Liver (tissue), 9 donors: Measurements from ENCODE around the gene C1QTNF1. TPM values are rescaled to one million over a fixed set of nuclear protein-coding genes. Genes with fewer than 3 reads are reported as not detected.

Experiments used
- DNase-seq: peaks from one replicate; pipeline ENCODE4 v3.0.0-alpha.2; 2017; ENCODE audit warnings: low spot score
- H3K27ac ChIP-seq, 2 donors: one replicate each; pipeline ENCODE4 v1.7.0; 2013; ENCODE audit warnings: inconsistent platforms in 2 of 2, low read length in 2 of 2, control low read depth in 1 of 2, low read depth in 1 of 2, mild to moderate bottlenecking in 1 of 2
- H3K27me3 ChIP-seq, 4 donors: one replicate each; pipeline versions ENCODE4 v1.6.1 to v1.7.0; 2013; ENCODE audit warnings: low read length in 3 of 4, inconsistent platforms in 1 of 4, mild to moderate bottlenecking in 1 of 4, moderate library complexity in 1 of 4; ENCODE audit not compliant: control insufficient read depth in 4 of 4, insufficient read depth in 4 of 4
- H3K36me3 ChIP-seq, 4 donors: one replicate each; pipeline versions ENCODE4 v1.6.1 to v1.7.0; 2013; ENCODE audit warnings: low read length in 3 of 4, mild to moderate bottlenecking in 3 of 4, low read depth in 1 of 4, moderate library complexity in 1 of 4; ENCODE audit not compliant: control insufficient read depth in 4 of 4, insufficient read depth in 3 of 4
- H3K4me1 ChIP-seq, 4 donors: one replicate each; pipeline versions ENCODE4 v1.6.1 to v1.7.0; 2013; ENCODE audit warnings: low read length in 3 of 4, mild to moderate bottlenecking in 3 of 4, moderate library complexity in 1 of 4; ENCODE audit not compliant: control insufficient read depth in 4 of 4, insufficient read depth in 4 of 4
- H3K4me3 ChIP-seq, 3 donors: one replicate each; pipeline versions ENCODE4 v1.6.1 to v1.7.0; 2013; ENCODE audit warnings: low read length in 3 of 3, control low read depth in 1 of 3, low read depth in 1 of 3, mild to moderate bottlenecking in 1 of 3
- H3K9ac ChIP-seq, 2 donors: one replicate each; pipeline ENCODE4 v1.7.0; 2013; ENCODE audit warnings: low read length in 2 of 2, mild to moderate bottlenecking in 2 of 2, moderate library complexity in 2 of 2, control low read depth in 1 of 2, low read depth in 1 of 2
- H3K9me3 ChIP-seq, 4 donors: one replicate each; pipeline versions ENCODE4 v1.6.1 to v1.7.0; 2013; ENCODE audit warnings: low read length in 3 of 4; ENCODE audit not compliant: control insufficient read depth in 4 of 4
- EGR1 ChIP-seq, 2 donors: IDR thresholded peaks; 2 replicates each; pipeline ENCODE4 v1.6.1; 2016 to 2018; ENCODE audit warnings: antibody characterized with exemption in 2 of 2, low read depth in 2 of 2
- FOXA1 ChIP-seq: IDR thresholded peaks from 2 replicates; pipeline ENCODE4 v1.6.1; 2016; ENCODE audit warnings: antibody characterized with exemption
- FOXA2 ChIP-seq: IDR thresholded peaks from 2 replicates; pipeline ENCODE4 v1.6.1; 2016; ENCODE audit warnings: antibody characterized with exemption
- GABPA ChIP-seq, 2 donors: IDR thresholded peaks in 1 of 2; conservative IDR thresholded peaks in 1 of 2; 2 replicates each; pipeline ENCODE4 v1.6.1; 2016; ENCODE audit warnings: antibody characterized with exemption in 2 of 2, mild to moderate bottlenecking in 1 of 2, moderate library complexity in 1 of 2
- HNF4A ChIP-seq, 2 donors: conservative IDR thresholded peaks; 2 replicates each; pipeline ENCODE4 v1.6.1; 2016; ENCODE audit warnings: antibody characterized with exemption in 2 of 2, mild to moderate bottlenecking in 2 of 2
- HNF4G ChIP-seq: IDR thresholded peaks from 2 replicates; pipeline ENCODE4 v1.6.1; 2016; ENCODE audit warnings: antibody characterized with exemption
- JUND ChIP-seq, 2 donors: IDR thresholded peaks; 2 replicates each; pipeline ENCODE4 v1.6.1; 2016; ENCODE audit warnings: antibody characterized with exemption in 2 of 2
- NR2F2 ChIP-seq: IDR thresholded peaks from 2 replicates; pipeline ENCODE4 v1.6.1; 2016; ENCODE audit warnings: antibody characterized with exemption
- RAD21 ChIP-seq, 2 donors: IDR thresholded peaks; 2 replicates each; pipeline ENCODE4 v1.6.1; 2016; ENCODE audit warnings: antibody characterized with exemption in 2 of 2, mild to moderate bottlenecking in 2 of 2
- RXRA ChIP-seq, 2 donors: IDR thresholded peaks; 2 replicates each; pipeline ENCODE4 v1.6.1; 2017 to 2018; ENCODE audit warnings: antibody characterized with exemption in 2 of 2, mild to moderate bottlenecking in 1 of 2
- SP1 ChIP-seq: IDR thresholded peaks from 2 replicates; pipeline ENCODE4 v1.6.1; 2018; ENCODE audit warnings: antibody characterized with exemption, mild to moderate bottlenecking
- TAF1 ChIP-seq: conservative IDR thresholded peaks from 2 replicates; pipeline ENCODE4 v1.6.1; 2016; ENCODE audit warnings: antibody characterized with exemption, mild to moderate bottlenecking
- YY1 ChIP-seq: IDR thresholded peaks from 2 replicates; pipeline ENCODE4 v1.6.1; 2016; ENCODE audit warnings: antibody characterized with exemption, mild to moderate bottlenecking
- WGBS: extraction: QIAGEN DNeasy Blood & Tissue Kit; methylation state at CpG from one replicate; pipeline ENCODE4 v1.1.7; 2013; 5-methylcytosine and 5-hydroxymethylcytosine counted together
- polyA plus RNA-seq, 2 donors: library from polyadenylated mRNA; stranded (reverse) in 1 of 2; unstranded in 1 of 2; fragments of 200-250 nt in 1 of 2; fragments of >200 nt in 1 of 2; fragmentation: Nextera tagmentation in 1 of 2; extraction: Ambion mirVana in 1 of 2; gene quantifications; one replicate each; pipeline versions ENCODE4 v1.2.1 to v1.2.3, GENCODE V29; 2013 to 2015
- total RNA-seq, 2 donors: library from RNA; depleted of rRNA; stranded (reverse); fragments of >200 nt; gene quantifications; one replicate each; pipeline ENCODE4 v1.2.3, GENCODE V29; 2014
- TF ChIP-seq, protein P1 (sequence below): IDR thresholded peaks from 2 replicates; pipeline ENCODE4 v1.6.1; 2016; ENCODE audit warnings: antibody characterized with exemption
- TF ChIP-seq, protein P2 (sequence below): fragments of 150-350 bp; IDR thresholded peaks from 2 replicates; pipeline ENCODE4 v1.5.1; 2017; ENCODE audit warnings: improper control_type of control experiment, low read depth, low read length; ENCODE audit not compliant: missing input control
- TF ChIP-seq, protein P3 (sequence below): IDR thresholded peaks from 2 replicates; pipeline ENCODE4 v1.6.1; 2016; ENCODE audit warnings: antibody characterized with exemption, mild to moderate bottlenecking
- TF ChIP-seq, protein P4 (sequence below): IDR thresholded peaks from 2 replicates; pipeline ENCODE4 v1.6.1; 2016; ENCODE audit warnings: antibody characterized with exemption
- donor health status: healthy.
- donor health status: healthy.
- donor health status: healthy.
- donor health status: healthy.
- donor health status: healthy.

C1QTNF1 gene
- total and polyA plus RNA-seq, 4 donors = 0.56 to 54.6 (median 16.1) TPM

DNA sequence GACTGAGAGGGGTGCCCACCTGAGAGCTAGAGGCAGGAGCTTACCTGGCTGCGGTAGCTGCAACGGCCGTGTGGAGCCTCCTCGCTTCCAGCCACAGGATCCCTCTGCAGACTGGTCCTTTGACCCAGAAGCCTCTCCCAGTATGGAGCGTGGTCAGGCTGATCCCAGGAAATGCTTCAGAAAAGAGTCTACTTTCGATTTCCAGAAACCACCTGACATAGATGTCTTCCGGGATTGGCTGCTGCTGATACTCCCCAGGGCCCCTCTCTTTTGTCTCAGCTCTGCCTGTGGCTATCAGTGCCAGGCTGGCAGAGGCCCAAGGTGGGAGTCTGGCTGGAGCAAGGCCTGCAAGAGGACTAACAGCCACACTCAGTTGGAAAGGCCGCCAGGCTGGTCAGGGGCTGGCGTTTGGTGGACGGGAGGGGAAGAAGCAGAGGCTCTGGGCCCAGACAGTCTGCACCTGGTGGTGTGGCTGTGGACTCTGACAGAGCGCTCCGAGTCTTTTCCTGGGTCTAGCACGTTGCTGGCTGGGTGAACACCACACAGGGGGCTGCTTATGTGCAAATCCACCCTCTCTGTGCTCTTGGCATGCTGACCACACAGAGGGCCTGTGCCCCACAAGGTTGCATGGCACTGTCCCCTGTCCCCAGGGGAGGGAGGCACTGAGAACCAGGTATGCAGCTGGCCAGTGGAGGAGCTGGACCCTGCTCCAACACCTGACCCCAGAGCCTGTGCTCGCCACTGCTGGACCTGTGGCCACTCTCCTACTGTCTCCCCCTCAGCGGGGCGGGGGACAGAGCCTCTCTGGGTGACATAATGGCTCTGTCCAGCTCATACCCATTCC, 44.0 kb upstream of the C1QTNF1 start, which contains the start of gene LGALS3BP:
TSS of gene LGALS3BP (minus strand) at position 144 of the 844 bp plus-strand sequence. CDS start 2,732 bp downstream, outside the sequence.
- WGBS = 57% methylated on average over 16 of the region's 16 CpGs

DNA sequence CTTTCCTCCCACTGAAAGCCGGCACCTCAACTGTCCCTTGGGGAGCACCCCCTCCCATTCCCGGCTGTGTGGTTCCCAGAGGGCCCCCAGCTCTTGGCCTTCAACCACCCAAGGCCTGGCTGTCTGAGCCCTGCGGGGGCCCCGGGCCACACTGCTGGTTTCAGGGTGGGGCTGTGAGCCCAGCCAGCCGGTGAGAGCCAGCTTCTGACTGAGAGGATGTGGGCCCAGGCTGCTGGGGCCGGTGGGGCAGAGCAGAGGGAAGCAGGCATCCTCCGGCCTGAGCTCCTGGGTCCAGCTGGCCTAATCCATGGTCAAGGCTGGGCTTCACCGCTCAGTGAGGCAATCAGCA, 43.4 kb upstream of the C1QTNF1 start:
- Histone ChIP-seq H3K4me3 (no peak overlapping the region), H3K4me1 (peaks cover 4 to 24% (median 9%) of the 10 kb centered on the region in 4 donors), H3K9ac (no peak overlapping the region), H3K9me3 (no peaks in the 10 kb centered on the region), H3K36me3 (no peaks in the 10 kb centered on the region), H3K27ac (no peak overlapping the region), H3K27me3 (no peaks in the 10 kb centered on the region)
- DNase-seq = no peak
- 87% methylated on average over 8 of the region's 8 CpGs for WGBS
- TF ChIP-seq, protein P1, sequence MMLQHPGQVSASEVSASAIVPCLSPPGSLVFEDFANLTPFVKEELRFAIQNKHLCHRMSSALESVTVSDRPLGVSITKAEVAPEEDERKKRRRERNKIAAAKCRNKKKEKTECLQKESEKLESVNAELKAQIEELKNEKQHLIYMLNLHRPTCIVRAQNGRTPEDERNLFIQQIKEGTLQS = no peak
- TF ChIP-seq, protein P2, sequence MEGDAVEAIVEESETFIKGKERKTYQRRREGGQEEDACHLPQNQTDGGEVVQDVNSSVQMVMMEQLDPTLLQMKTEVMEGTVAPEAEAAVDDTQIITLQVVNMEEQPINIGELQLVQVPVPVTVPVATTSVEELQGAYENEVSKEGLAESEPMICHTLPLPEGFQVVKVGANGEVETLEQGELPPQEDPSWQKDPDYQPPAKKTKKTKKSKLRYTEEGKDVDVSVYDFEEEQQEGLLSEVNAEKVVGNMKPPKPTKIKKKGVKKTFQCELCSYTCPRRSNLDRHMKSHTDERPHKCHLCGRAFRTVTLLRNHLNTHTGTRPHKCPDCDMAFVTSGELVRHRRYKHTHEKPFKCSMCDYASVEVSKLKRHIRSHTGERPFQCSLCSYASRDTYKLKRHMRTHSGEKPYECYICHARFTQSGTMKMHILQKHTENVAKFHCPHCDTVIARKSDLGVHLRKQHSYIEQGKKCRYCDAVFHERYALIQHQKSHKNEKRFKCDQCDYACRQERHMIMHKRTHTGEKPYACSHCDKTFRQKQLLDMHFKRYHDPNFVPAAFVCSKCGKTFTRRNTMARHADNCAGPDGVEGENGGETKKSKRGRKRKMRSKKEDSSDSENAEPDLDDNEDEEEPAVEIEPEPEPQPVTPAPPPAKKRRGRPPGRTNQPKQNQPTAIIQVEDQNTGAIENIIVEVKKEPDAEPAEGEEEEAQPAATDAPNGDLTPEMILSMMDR = no peak
- TF ChIP-seq RXRA (IDR thresholded peaks at IDR 0.05) (no peak), GABPA (IDR thresholded peaks at IDR 0.05 in 1 of 2, conservative IDR thresholded peaks at IDR 0.05 in 1 of 2) (no peak), HNF4A (conservative IDR thresholded peaks at IDR 0.05) (no peak), FOXA1 (no peak), FOXA2 (no peak), SP1 (no peak), RAD21 (IDR thresholded peaks at IDR 0.05) (no peak), NR2F2 (no peak), EGR1 (IDR thresholded peaks at IDR 0.05; ENCODE audit: low read depth in 2 of 2) (no peak), YY1 (no peak), JUND (IDR thresholded peaks at IDR 0.05) (no peak)
- TF ChIP-seq, protein P3, sequence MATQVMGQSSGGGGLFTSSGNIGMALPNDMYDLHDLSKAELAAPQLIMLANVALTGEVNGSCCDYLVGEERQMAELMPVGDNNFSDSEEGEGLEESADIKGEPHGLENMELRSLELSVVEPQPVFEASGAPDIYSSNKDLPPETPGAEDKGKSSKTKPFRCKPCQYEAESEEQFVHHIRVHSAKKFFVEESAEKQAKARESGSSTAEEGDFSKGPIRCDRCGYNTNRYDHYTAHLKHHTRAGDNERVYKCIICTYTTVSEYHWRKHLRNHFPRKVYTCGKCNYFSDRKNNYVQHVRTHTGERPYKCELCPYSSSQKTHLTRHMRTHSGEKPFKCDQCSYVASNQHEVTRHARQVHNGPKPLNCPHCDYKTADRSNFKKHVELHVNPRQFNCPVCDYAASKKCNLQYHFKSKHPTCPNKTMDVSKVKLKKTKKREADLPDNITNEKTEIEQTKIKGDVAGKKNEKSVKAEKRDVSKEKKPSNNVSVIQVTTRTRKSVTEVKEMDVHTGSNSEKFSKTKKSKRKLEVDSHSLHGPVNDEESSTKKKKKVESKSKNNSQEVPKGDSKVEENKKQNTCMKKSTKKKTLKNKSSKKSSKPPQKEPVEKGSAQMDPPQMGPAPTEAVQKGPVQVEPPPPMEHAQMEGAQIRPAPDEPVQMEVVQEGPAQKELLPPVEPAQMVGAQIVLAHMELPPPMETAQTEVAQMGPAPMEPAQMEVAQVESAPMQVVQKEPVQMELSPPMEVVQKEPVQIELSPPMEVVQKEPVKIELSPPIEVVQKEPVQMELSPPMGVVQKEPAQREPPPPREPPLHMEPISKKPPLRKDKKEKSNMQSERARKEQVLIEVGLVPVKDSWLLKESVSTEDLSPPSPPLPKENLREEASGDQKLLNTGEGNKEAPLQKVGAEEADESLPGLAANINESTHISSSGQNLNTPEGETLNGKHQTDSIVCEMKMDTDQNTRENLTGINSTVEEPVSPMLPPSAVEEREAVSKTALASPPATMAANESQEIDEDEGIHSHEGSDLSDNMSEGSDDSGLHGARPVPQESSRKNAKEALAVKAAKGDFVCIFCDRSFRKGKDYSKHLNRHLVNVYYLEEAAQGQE = no peak

More for the DNA sequence above, 44.0 kb upstream of the C1QTNF1 start, which contains the start of gene LGALS3BP:
- H3K9me3 ChIP-seq = no peaks in the 10 kb centered on the region
- H3K4me3 ChIP-seq = peak within 1 kb of the TSS in 2 of 3 donors; percentile 34 to 47
- TF ChIP-seq, protein P1 = no peak
- TF ChIP-seq EGR1 (IDR thresholded peaks at IDR 0.05; ENCODE audit: low read depth in 2 of 2) (no peak), SP1 (peak; percentile 38), JUND (IDR thresholded peaks at IDR 0.05) (no peak), RAD21 (IDR thresholded peaks at IDR 0.05) (peak in 1 of 2 donors; percentile 21), HNF4G (no peak), YY1 (no peak), FOXA1 (no peak), HNF4A (conservative IDR thresholded peaks at IDR 0.05) (peak in 1 of 2 donors; percentile 34), TAF1 (peak; percentile 71)
- TF ChIP-seq, protein P4, sequence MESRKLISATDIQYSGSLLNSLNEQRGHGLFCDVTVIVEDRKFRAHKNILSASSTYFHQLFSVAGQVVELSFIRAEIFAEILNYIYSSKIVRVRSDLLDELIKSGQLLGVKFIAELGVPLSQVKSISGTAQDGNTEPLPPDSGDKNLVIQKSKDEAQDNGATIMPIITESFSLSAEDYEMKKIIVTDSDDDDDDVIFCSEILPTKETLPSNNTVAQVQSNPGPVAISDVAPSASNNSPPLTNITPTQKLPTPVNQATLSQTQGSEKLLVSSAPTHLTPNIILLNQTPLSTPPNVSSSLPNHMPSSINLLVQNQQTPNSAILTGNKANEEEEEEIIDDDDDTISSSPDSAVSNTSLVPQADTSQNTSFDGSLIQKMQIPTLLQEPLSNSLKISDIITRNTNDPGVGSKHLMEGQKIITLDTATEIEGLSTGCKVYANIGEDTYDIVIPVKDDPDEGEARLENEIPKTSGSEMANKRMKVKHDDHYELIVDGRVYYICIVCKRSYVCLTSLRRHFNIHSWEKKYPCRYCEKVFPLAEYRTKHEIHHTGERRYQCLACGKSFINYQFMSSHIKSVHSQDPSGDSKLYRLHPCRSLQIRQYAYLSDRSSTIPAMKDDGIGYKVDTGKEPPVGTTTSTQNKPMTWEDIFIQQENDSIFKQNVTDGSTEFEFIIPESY = no peak
- TF ChIP-seq, protein P2 = peak; percentile 0
- peak within 1 kb of the TSS in 1 of 2 donors; percentile 37 for H3K27ac ChIP-seq
- H3K9ac ChIP-seq = no peak within 1 kb of the TSS
- H3K27me3 ChIP-seq = no peaks in the 10 kb centered on the region
- no peaks in the 10 kb centered on the region for H3K36me3 ChIP-seq
- no peak for DNase-seq
- peaks cover 4 to 24% (median 9%) of the 10 kb centered on the region in 4 donors for H3K4me1 ChIP-seq
